T-helper 2 cell (primary cell): ENCODE measurements around the gene TMCO4.

Experiments
- DNase-seq, 5 experiments: peaks; one replicate each; pipeline versions ENCODE4 v3.0.0 to v3.0.0-alpha.2; 2012 to 2022

Gene TMCO4

GRCh38 chr1:19682257-19682656, 117.5 kb downstream of the TMCO4 start:
- no peak for DNase-seq

DNA sequence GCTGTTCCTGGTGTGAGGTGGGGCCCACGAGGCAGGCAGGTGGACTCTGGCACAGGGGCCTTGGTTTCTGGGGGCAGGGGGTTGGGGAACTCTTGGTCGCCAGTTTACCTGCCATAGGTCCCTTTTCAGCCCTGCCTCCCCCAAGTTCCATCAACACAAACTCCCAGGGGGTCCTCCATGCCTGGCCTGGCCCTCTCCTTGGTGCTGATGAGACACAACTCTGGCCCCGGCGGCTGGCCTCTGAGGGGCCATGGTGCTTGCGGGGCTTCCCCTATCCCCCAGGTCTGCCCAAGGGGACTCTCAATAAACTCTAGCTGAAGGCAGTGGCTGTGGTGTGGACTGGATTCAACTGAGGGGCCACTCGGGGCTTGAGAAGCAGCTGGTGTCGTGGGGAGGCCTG, 119.1 kb downstream of the TMCO4 start:
- no peak for DNase-seq

DNA sequence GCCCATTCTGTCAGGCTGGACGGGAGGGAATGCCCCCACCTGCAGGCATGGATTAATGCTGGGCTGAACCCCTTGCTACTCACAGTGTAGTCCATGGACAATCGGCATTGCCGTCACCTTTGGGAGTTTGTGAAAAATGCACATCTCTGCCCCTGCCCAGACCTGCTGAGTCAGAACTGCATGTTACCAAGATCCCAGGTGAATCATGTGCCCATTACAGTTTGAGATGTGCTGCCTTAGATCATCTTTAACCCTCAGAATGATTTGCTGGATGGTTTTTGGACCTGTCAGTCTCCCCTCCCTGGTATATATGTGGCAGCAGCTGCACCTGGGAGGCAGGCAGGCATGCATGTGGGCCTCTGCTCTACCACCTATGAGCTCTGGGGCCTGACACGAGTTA, 120.0 kb downstream of the TMCO4 start:
- DNase-seq: no peak

GRCh38 chr1:19678931-19679453, 120.7 kb downstream of the TMCO4 start:
- no peak for DNase-seq

GRCh38 chr1:19678493-19678892, 121.2 kb downstream of the TMCO4 start:
- DNase-seq: no peak

DNA sequence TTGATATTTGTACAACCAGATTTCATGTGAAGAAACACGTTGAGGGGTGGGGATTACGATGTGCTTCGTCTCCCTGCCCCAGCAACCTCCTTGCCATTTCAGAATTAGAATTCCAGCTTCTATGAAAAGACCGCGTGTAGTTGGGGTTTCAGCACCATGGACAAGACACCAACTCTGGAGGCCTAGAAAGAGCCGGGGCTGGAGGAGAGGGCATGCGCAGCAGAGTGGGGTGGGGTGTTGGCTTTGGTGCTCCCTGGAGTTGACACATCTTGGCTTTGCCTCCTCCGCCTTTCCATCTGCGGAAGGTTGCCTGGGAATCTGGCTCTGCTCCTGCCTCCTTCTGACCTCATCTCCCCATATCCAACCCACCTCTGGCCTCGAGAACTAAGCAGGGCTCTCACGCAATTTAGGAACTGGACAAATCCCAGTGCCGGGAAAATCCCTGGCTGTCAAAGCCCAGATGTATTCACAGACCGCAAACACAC, 123.2 kb downstream of the TMCO4 start:
- no peak for DNase-seq

DNA sequence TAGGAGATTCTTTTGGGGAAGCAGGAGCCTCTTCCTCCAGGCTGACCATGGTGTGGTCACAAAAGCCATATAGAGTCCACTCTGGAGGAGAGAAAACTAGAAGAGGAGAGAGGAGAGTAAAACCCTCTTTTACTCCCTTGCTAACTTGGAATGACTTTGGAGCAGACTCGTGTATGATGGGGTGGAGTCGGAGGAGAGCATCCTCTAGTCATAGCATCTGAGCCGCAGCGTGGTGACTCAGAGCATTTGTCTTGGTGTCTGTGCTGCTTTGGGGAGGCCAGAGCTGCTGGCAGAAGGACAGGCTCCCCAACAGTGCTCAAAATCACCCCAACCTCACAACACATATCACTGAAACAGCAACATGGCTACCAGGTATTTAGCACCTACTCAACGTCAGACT, 123.9 kb downstream of the TMCO4 start:
- no peak for DNase-seq

DNA sequence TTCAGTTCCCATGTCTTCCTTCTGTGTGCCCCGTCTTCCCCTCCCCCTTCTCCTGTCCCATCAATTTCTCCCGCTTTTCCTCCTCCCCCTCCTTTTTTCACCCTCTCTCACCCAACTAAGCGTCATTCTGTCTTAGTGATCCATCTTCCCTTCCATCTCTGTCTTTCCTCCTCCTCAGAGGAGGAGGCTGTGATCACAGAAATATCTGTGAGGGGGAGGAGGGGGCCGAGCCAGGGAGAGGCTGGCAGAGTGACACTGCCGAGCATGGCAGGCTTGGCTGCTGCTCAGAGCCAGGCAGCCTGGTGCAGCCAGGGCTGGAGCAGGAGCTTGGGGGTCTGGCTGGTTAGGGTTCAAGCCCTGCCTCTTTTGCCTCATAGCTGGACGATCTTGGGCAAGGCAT, 127.5 kb downstream of the TMCO4 start:
- DNase-seq: no peak

GRCh38 chr1:19670787-19671186, 128.9 kb downstream of the TMCO4 start:
- DNase-seq: no peak

DNA sequence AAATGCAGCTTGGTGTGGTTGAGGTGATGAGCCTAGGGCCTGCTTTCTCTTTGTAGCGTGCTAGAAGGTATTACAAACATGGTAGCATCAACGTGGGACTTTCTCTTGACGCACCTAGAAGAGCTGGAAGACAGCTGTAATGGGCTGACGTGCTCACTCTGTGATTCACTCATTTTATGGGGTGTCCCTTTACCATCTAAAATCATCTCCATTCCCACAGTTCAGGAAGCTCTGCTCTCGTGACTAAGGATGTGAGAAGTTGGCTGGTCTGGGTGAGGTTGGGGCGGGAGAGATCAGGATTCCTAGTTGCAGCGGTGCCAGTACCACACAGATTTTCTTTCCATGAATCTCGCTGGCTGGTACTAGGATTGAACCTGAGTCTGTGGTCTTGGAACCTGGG, 130.8 kb downstream of the TMCO4 start:
- DNase-seq: no peak

DNA sequence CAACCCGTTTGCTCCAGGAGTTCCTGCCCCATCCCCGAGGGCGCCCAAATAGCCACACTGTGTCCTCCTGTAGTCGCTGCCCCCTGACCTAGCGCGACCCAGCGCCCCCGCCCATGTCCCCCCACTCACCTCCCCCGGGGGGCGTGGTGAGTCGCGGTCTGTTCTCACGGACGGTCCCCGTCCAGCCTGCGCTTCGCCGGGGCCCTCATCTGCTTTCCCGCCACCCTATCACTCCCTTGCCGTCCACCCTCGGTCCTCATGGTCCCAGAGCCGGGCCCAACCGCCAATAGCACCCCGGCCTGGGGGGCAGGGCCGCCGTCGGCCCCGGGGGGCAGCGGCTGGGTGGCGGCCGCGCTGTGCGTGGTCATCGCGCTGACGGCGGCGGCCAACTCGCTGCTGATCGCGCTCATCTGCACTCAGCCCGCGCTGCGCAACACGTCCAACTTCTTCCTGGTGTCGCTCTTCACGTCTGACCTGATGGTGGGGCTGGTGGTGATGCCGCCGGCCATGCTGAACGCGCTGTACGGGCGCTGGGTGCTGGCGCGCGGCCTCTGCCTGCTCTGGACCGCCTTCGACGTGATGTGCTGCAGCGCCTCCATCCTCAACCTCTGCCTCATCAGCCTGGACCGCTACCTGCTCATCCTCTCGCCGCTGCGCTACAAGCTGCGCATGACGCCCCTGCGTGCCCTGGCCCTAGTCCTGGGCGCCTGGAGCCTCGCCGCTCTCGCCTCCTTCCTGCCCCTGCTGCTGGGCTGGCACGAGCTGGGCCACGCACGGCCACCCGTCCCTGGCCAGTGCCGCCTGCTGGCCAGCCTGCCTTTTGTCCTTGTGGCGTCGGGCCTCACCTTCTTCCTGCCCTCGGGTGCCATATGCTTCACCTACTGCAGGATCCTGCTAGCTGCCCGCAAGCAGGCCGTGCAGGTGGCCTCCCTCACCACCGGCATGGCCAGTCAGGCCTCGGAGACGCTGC, 133.9 kb downstream of the TMCO4 start:
- DNase-seq: no peak

DNA sequence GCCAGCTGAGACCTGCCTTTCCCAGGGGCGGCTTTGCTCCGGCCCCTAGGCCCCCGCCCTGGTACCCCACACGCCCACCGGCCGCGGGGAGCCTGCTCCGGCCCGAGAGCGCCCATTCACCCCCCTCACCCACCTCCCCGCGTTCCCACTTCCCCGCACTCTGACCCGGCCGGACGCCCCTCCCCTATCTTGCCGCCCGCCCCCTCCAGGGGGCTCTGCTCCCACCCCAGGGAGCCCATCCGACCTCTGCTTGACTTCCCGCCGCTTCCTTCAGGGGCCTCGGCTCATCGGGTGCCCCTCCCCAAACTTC, 134.6 kb downstream of the TMCO4 start:
- DNase-seq: no peak

GRCh38 chr1:19664453-19665185, 135.1 kb downstream of the TMCO4 start, which contains the start of gene HTR6:
TSS of gene HTR6 (plus strand) at chr1:19664875. CDS start at chr1:19665754, 879 bp downstream.
- DNase-seq: peak in 1 of 5 experiments; percentile 36

- DNase-seq: no peak
Observed at GRCh38 chr1:19662313-19662712, 137.4 kb downstream of the TMCO4 start.

GRCh38 chr1:19661721-19662228, 137.9 kb downstream of the TMCO4 start:
- DNase-seq: peak in 3 of 5 experiments; percentile 16 to 57 (median 28)

DNA sequence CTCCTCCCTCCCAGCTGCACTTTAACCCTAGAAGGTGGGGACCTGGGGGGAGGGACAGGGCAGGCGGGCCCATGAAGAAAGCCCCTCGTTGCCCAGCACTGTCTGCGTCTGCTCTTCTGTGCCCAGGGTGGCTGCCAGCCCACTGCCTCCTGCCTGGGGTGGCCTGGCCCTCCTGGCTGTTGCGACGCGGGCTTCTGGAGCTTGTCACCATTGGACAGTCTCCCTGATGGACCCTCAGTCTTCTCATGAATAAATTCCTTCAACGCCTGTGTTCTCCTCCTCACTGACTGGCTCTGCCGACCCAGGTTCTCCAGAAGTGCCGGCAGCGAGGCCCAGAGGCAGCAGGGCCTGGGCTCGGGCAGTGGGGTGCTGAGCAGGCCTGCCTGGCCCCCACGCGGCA, 141.5 kb downstream of the TMCO4 start:
- no peak for DNase-seq

DNA sequence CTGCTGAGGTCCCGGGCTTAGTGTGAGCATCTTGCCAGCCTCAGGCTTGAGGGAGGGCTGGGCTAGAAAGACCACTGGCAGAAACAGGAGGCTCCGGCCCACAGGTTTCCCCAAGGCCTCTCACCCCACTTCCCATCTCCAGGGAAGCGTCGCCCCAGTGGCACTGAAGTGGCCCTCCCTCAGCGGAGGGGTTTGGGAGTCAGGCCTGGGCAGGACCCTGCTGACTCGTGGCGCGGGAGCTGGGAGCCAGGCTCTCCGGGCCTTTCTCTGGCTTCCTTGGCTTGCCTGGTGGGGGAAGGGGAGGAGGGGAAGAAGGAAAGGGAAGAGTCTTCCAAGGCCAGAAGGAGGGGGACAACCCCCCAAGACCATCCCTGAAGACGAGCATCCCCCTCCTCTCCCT, 142.2 kb downstream of the TMCO4 start:
- no peak for DNase-seq

DNA sequence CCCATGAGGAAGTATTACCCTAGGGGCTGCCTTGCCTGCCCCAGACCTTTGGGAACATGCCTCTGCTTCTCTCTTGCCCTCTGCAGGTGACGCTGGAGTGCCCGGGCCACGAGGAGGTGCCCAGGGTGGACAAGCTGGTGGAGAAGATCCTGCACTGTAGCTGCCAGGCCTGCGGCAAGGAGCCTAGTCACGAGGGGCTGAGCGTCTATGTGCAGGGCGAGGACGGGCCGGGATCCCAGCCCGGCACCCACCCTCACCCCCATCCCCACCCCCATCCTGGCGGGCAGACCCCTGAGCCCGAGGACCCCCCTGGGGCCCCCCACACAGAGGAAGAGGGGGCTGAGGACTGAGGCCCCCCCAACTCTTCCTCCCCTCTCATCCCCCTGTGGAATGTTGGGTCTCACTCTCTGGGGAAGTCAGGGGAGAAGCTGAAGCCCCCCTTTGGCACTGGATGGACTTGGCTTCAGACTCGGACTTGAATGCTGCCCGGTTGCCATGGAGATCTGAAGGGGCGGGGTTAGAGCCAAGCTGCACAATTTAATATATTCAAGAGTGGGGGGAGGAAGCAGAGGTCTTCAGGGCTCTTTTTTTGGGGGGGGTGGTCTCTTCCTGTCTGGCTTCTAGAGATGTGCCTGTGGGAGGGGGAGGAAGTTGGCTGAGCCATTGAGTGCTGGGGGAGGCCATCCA, 142.8 kb downstream of the TMCO4 start:
- DNase-seq: no peak

- DNase-seq: no peak
Observed at GRCh38 chr1:19656134-19656779, 143.5 kb downstream of the TMCO4 start.

- DNase-seq: no peak
Observed at GRCh38 chr1:19655718-19656080, 144.0 kb downstream of the TMCO4 start.

DNA sequence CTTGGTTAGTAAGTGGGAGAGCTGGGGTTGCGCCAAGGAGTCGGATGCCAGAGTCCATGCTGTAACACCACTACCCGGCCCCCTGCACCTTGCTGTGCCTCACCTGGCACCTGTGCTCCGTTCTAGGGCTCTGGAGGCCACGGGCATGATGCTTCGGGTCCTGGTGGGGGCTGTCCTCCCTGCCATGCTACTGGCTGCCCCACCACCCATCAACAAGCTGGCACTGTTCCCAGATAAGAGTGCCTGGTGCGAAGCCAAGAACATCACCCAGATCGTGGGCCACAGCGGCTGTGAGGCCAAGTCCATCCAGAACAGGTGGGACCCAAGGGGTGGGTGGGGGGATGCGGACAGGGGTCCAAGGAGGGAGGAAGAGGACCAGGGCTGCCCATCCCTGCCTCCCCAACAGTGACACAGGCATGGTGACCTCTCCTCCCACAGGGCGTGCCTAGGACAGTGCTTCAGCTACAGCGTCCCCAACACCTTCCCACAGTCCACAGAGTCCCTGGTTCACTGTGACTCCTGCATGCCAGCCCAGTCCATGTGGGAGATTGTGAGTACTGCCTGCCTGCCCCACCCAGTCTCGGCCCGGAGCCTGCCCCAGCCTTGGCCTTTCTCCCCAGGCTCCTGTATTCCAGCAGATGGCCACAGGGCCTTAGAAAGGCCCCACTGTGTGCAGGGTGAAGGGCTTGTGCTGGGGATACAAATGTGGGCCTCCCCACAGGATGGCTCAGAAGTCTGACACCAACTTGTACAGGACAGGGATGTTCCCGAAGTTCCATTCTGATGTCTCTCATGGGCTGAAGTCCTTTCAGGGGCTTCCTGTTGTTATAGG, 144.6 kb downstream of the TMCO4 start:
- no peak for DNase-seq
